Sigmoid colon (tissue), 7 donors: ENCODE results near the gene SCN9A. TPM values are rescaled to one million over a fixed set of nuclear protein-coding genes. Genes with fewer than 3 reads are reported as not detected.
A peak's percentile ranks its signal among the peaks of the same experiment; 100 is the strongest.

Experiments
- DNase-seq: peaks from one replicate; pipeline ENCODE4 v3.0.0-alpha.2; 2019
- H3K27ac ChIP-seq, 4 donors: fragments of 200-600 bp; sonication (generic); one replicate each; pipeline ENCODE4 v1.5.1; 2016 to 2019; ENCODE audit warnings: mild to moderate bottlenecking in 1 of 4
- H3K27me3 ChIP-seq, 3 donors: fragments of 200-600 bp; sonication (generic); one replicate each; pipeline ENCODE4 v1.5.1; 2019; ENCODE audit warnings: mild to moderate bottlenecking in 1 of 3
- H3K36me3 ChIP-seq, 4 donors: fragments of 200-600 bp; sonication (generic); one replicate each; pipeline ENCODE4 v1.5.1; 2016 to 2019
- H3K4me1 ChIP-seq, 4 donors: fragments of 200-600 bp; sonication (generic); one replicate each; pipeline ENCODE4 v1.5.1; 2017 to 2019
- H3K4me3 ChIP-seq, 4 donors: fragments of 200-600 bp; sonication (generic); one replicate each; pipeline ENCODE4 v1.5.1; 2017 to 2019; ENCODE audit warnings: mild to moderate bottlenecking in 2 of 4, moderate library complexity in 1 of 4
- H3K9me3 ChIP-seq, 4 donors: fragments of 200-600 bp in 3 of 4; sonication (generic) in 3 of 4; one replicate each; pipeline versions ENCODE4 v1.5.1 to v1.6.1; 2013 to 2019
- CTCF ChIP-seq, 4 experiments: fragments of 450-650 bp in 3 of 4; fragments of 200-600 bp in 1 of 4; IDR thresholded peaks; one replicate each; pipeline ENCODE4 v1.5.1; 2016 to 2019; ENCODE audit warnings: antibody characterized with exemption in 4 of 4, mild to moderate bottlenecking in 3 of 4, moderate library complexity in 2 of 4
- EP300 ChIP-seq, 4 donors: sonication (generic); formaldehyde crosslinking; IDR thresholded peaks; one replicate each; pipeline ENCODE4 v1.6.1; 2017; ENCODE audit warnings: antibody characterized with exemption in 4 of 4
- POLR2A ChIP-seq, 2 donors: fragments of 450-650 bp; IDR thresholded peaks; one replicate each; pipeline ENCODE4 v1.6.1; 2016; ENCODE audit warnings: antibody characterized with exemption in 2 of 2, mild to moderate bottlenecking in 2 of 2, moderate library complexity in 2 of 2
- POLR2AphosphoS5 ChIP-seq, 4 donors: sonication (generic); formaldehyde crosslinking; IDR thresholded peaks; one replicate each; pipeline ENCODE4 v1.6.1; 2017; ENCODE audit warnings: antibody characterized with exemption in 4 of 4
- WGBS, 2 donors: extraction: QIAGEN DNeasy Blood & Tissue Kit; methylation state at CpG; one replicate each; pipeline ENCODE4 v1.1.7; 2013; 5-methylcytosine and 5-hydroxymethylcytosine counted together
- intact Hi-C: fragments of 100-400 bp; cut with DNase I; formaldehyde crosslinking; loops from one replicate; pipeline ENCODE4 v1.15.1; 2023
- polyA plus RNA-seq, 3 donors: library from polyadenylated mRNA; stranded (reverse); fragments of 200-250 nt; gene quantifications; one replicate each; pipeline ENCODE4 v1.2.3, GENCODE V29; 2013
- total RNA-seq, 4 donors: library from RNA; depleted of rRNA; stranded (reverse); fragments of >200 nt; gene quantifications; one replicate each; pipeline ENCODE4 v1.1.0, GENCODE V29; 2016
- donor health status: healthy with polysubstance abuse.
- donor health status: Bipolar disorder and iron deficiency.
- donor health status: healthy.

The SCN9A gene
- total and polyA plus RNA-seq, 7 donors: 0.23 to 22.1 (median 14.3) TPM

DNA sequence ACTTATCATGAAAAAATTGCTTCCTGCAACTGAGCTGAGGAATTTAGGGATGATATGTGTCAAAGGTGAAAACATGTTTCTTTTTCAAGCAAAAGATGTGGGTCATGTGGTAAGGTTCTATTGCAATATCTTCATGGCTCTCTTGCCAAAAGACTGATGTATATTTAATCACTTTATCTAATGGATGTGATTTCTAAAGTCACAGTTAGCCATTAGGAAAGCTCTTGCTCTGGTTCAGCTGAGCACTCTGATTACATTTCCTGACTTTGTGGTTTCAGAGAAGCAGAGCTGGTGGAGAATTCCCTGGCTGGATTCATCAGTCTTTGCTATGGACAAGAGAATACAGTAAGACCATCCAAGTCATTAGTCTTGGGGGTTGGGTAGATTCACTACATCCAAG, 24.4 kb downstream of the SCN9A start:
- H3K27me3 ChIP-seq: no peaks in the 10 kb centered on the region
- TF ChIP-seq POLR2A (IDR thresholded peaks at IDR 0.05) (no peak), EP300 (IDR thresholded peaks at IDR 0.05) (no peak), POLR2AphosphoS5 (IDR thresholded peaks at IDR 0.05) (no peak), CTCF (IDR thresholded peaks at IDR 0.05) (no peak)
- no peaks in the 10 kb centered on the region for H3K4me1 ChIP-seq
- DNase-seq: no peak
- intact Hi-C loops: no loop called here
- no peaks in the 10 kb centered on the region for H3K36me3 ChIP-seq
- no peak overlapping the region for H3K4me3 ChIP-seq
- H3K27ac ChIP-seq: no peak overlapping the region
- H3K9me3 ChIP-seq: no peaks in the 10 kb centered on the region

DNA sequence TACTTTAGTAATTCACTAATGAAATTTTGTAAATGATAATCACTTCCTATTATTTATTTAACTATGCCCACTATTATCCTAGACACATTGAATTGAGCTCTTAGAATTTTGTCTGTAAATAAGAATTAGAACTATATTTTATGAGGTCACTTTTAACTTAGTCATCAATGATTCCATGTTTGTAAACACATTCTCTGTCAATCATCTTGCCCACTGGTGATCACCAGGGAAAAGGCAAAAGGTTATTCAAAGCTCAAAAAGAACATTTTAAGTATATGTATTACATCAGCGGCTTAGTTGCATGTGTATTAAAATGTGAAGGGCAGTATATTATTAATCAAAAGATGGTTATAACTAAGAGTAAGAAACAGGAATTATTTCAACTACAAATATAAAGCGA, 25.2 kb downstream of the SCN9A start:
- 96 to 97% methylated on average over 2 of the region's 2 CpGs for WGBS, 2 donors
- Histone ChIP-seq H3K36me3 (no peaks in the 10 kb centered on the region), H3K27me3 (no peaks in the 10 kb centered on the region), H3K9me3 (no peaks in the 10 kb centered on the region), H3K4me1 (no peaks in the 10 kb centered on the region), H3K27ac (no peak overlapping the region), H3K4me3 (no peak overlapping the region)
- intact Hi-C loops: no loop called here
- DNase-seq: no peak
- TF ChIP-seq EP300 (IDR thresholded peaks at IDR 0.05) (no peak), CTCF (IDR thresholded peaks at IDR 0.05) (no peak), POLR2A (IDR thresholded peaks at IDR 0.05) (no peak), POLR2AphosphoS5 (IDR thresholded peaks at IDR 0.05) (no peak)

GRCh38 chr2:166344286-166345113, 31.2 kb downstream of the SCN9A start:
- Histone ChIP-seq H3K4me3 (no peak overlapping the region), H3K9me3 (no peaks in the 10 kb centered on the region), H3K27me3 (no peaks in the 10 kb centered on the region), H3K36me3 (no peaks in the 10 kb centered on the region), H3K27ac (peak overlapping the region in 2 of 4 donors; percentile 33 to 38), H3K4me1 (peaks cover 0 to 11% (median 0%) of the 10 kb centered on the region in 4 donors)
- no peak for DNase-seq
- TF ChIP-seq POLR2A (IDR thresholded peaks at IDR 0.05) (no peak), EP300 (IDR thresholded peaks at IDR 0.05) (no peak), POLR2AphosphoS5 (IDR thresholded peaks at IDR 0.05) (no peak), CTCF (IDR thresholded peaks at IDR 0.05) (no peak)
- intact Hi-C loops: no loop called here
- 83 to 86% methylated on average over 4 of the region's 4 CpGs for WGBS, 2 donors

DNA sequence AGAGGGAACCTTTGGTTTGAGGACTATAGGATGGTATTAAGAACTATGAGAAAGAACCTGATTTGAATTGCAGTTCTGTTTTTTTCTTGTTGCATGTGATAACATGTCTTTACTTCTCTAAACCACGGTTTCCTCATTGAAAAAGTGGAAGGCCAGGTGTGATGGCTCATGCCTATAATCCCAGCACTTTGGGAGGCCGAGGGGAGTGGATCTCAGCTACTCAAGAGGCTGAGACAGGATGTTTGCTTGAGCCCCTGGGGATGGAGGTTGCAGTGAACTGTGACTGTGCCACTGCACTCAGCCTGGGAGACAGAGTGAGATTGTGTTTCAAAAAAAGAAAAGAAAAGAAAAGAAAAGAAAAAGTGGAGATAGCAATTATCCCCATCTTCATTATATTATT, 32.3 kb downstream of the SCN9A start:
- no peak overlapping the region for H3K27ac ChIP-seq
- no peak for DNase-seq
- no peak for TF ChIP-seq CTCF (IDR thresholded peaks at IDR 0.05)
- H3K9me3 ChIP-seq: no peaks in the 10 kb centered on the region
- H3K27me3 ChIP-seq: no peaks in the 10 kb centered on the region
- 38 to 73% methylated on average over 2 of the region's 2 CpGs for WGBS, 2 donors
- intact Hi-C loops: no loop called here
- H3K4me3 ChIP-seq: no peak overlapping the region
- peaks cover 0 to 11% (median 0%) of the 10 kb centered on the region in 4 donors for H3K4me1 ChIP-seq
- no peaks in the 10 kb centered on the region for H3K36me3 ChIP-seq

- 63 to 75% methylated on average over 1 of the region's 1 CpG for WGBS, 2 donors
- TF ChIP-seq POLR2A (IDR thresholded peaks at IDR 0.05) (no peak), POLR2AphosphoS5 (IDR thresholded peaks at IDR 0.05) (no peak), EP300 (IDR thresholded peaks at IDR 0.05) (no peak), CTCF (IDR thresholded peaks at IDR 0.05) (no peak)
- no peaks in the 10 kb centered on the region for H3K36me3 ChIP-seq
- no peaks in the 10 kb centered on the region for H3K9me3 ChIP-seq
- peaks cover 0 to 18% (median 0%) of the 10 kb centered on the region in 4 donors for H3K4me1 ChIP-seq
- intact Hi-C loops: no loop called here
- H3K4me3 ChIP-seq: no peak overlapping the region
- DNase-seq: no peak
- H3K27ac ChIP-seq: no peak overlapping the region
- H3K27me3 ChIP-seq: no peaks in the 10 kb centered on the region
Observed at GRCh38 chr2:166341426-166341825, 34.3 kb downstream of the SCN9A start.
